Measurements from ENCODE around the gene CYP2W1. TPM values are rescaled to one million over a fixed set of nuclear protein-coding genes. Genes with fewer than 3 reads are reported as not detected.
"Not testable (repeated sequence)": the region's sequence is repeated elsewhere in the genome, so short reads cannot be mapped to it uniquely, and the experiment has no call there.

The CYP2W1 gene
- total RNA-seq, 1 donor from 2014 or later, result not detected

GRCh38 chr7:994592-995308 lies 11.8 kb downstream of the CYP2W1 start:
- intact Hi-C loops (cut with micrococcal nuclease), result no loop called here

GRCh38 chr7:995571-995970 lies 12.6 kb downstream of the CYP2W1 start:
- intact Hi-C loops (cut with micrococcal nuclease), result no loop called here

GRCh38 chr7:996079-996872 lies 13.3 kb downstream of the CYP2W1 start:
- intact Hi-C loops (cut with micrococcal nuclease), result no loop called here

GRCh38 chr7:997404-998395 lies 14.7 kb downstream of the CYP2W1 start:
- intact Hi-C loops (cut with micrococcal nuclease), result no loop called here

GRCh38 chr7:999149-999879 lies 16.3 kb downstream of the CYP2W1 start:
- intact Hi-C loops (cut with micrococcal nuclease), result no loop called here

- intact Hi-C loops (cut with micrococcal nuclease), result no loop called here
Measured at GRCh38 chr7:999941-1000935, 17.3 kb downstream of the CYP2W1 start.

GRCh38 chr7:1001069-1001770 lies 18.2 kb downstream of the CYP2W1 start:
- intact Hi-C loops (cut with micrococcal nuclease), result not testable (repeated sequence)

GRCh38 chr7:1002026-1002425 lies 19.0 kb downstream of the CYP2W1 start:
- intact Hi-C loops (cut with micrococcal nuclease), result not testable (repeated sequence)

GRCh38 chr7:1002445-1002844 lies 19.5 kb downstream of the CYP2W1 start:
- intact Hi-C loops (cut with micrococcal nuclease), result not testable (repeated sequence)

- intact Hi-C loops (cut with micrococcal nuclease), result no loop called here
Measured at GRCh38 chr7:1004018-1004852, 21.3 kb downstream of the CYP2W1 start.

- intact Hi-C loops (cut with micrococcal nuclease), result no loop called here
Measured at GRCh38 chr7:1005303-1005702, 22.3 kb downstream of the CYP2W1 start.

- intact Hi-C loops (cut with micrococcal nuclease), result no loop called here
Measured at GRCh38 chr7:1007901-1008300, 24.9 kb downstream of the CYP2W1 start.

GRCh38 chr7:1008733-1009363 lies 25.9 kb downstream of the CYP2W1 start:
- intact Hi-C loops (cut with micrococcal nuclease), result no loop called here

- intact Hi-C loops (cut with micrococcal nuclease), result no loop called here
Measured at GRCh38 chr7:1009747-1010146, 26.8 kb downstream of the CYP2W1 start.

- intact Hi-C loops (cut with micrococcal nuclease), result no loop called here
Measured at GRCh38 chr7:1010226-1010625, 27.2 kb downstream of the CYP2W1 start.

- intact Hi-C loops (cut with micrococcal nuclease), result no loop called here
Measured at GRCh38 chr7:1011297-1012003, 28.5 kb downstream of the CYP2W1 start.

Data from T-helper 2 cell treated with Interferon-gamma antibody and Interleukin-4, amounts not matched to agents 100 ng/mL and 5 ng/mL, for 36 hours (primary cell).